ENCODE results near the gene EPSTI1.

The EPSTI1 gene

DNA sequence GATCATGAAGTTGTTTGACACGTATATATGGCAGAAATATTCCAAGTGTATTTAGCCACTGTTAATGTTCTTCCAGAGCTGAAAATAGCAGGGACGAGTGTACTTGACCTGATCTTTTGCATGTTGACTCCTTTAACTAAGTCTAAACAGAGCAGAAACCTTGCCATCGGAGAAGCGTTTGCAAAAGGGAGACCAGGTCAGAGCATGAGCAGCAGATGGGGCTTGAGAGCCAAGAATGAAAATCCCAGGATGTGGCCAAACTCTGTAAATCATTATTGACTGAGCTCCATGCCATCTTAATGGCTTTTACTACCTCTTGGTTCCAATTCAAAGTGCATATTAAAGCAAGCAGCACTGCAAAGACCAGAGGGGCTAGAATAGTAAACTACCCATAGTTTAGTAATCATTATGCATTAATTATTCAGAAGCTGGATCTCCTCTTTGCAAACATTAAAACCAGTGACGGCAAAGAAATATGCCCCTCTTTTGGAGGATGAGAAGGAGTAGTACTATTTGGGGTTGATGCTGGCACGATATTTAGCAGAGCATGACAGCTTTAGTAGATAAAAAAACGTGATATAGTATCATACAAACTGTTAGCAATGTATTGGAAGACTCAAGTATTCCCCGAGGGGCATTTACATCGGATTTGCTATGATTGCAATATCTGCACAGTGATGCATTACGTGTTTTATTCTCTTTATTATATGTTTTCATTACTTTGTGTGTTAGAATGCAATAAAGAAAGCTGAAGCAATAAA, 154.9 kb downstream of the EPSTI1 start:
- no peak for FAIRE-seq
